Mesenchymal stem cell (in vitro differentiated cells and primary cell): ENCODE data around the gene C1orf35.

ENCODE experiments used
- DNase-seq: peaks from one replicate; pipeline ENCODE4 v3.0.0-alpha.2; 2013
- H2AFZ ChIP-seq: one replicate; pipeline ENCODE4 v1.6.1; 2013; ENCODE audit warnings: low read depth, mild to moderate bottlenecking, control low read depth, inconsistent platforms, low read length, moderate library complexity
- H2AK5ac ChIP-seq: 2 replicates; pipeline ENCODE4 v1.6.1; 2013; ENCODE audit warnings: low read length, moderate library complexity, mild to moderate bottlenecking, inconsistent platforms; ENCODE audit not compliant: severe bottlenecking
- H2BK120ac ChIP-seq: one replicate; pipeline ENCODE4 v1.6.1; 2013; ENCODE audit warnings: low read depth, mild to moderate bottlenecking, inconsistent platforms, low read length, moderate library complexity
- H2BK12ac ChIP-seq, 2 experiments: one replicate each; pipeline ENCODE4 v1.6.1; 2013; ENCODE audit warnings: inconsistent platforms in 2 of 2, low read length in 2 of 2, mild to moderate bottlenecking in 2 of 2, moderate library complexity in 2 of 2, control low read depth in 1 of 2
- H2BK15ac ChIP-seq: one replicate; pipeline ENCODE4 v1.6.1; 2013; ENCODE audit warnings: mild to moderate bottlenecking, low read depth, inconsistent platforms; ENCODE audit not compliant: poor library complexity, severe bottlenecking
- H2BK5ac ChIP-seq: 2 replicates; pipeline ENCODE4 v1.6.1; 2013; ENCODE audit warnings: low read depth, mild to moderate bottlenecking, low read length, control low read depth, inconsistent platforms; ENCODE audit not compliant: poor library complexity, severe bottlenecking
- H3K14ac ChIP-seq, 2 experiments: one replicate each; pipeline ENCODE4 v1.6.1; 2013; ENCODE audit warnings: inconsistent platforms in 2 of 2, low read length in 2 of 2, control low read depth in 1 of 2, mild to moderate bottlenecking in 1 of 2, moderate library complexity in 1 of 2
- H3K18ac ChIP-seq, 2 experiments: one replicate each; pipeline ENCODE4 v1.6.1; 2013; ENCODE audit warnings: inconsistent platforms in 2 of 2, low read length in 2 of 2, control low read depth in 1 of 2, low read depth in 1 of 2, mild to moderate bottlenecking in 1 of 2
- H3K23ac ChIP-seq, 2 experiments: one replicate each; pipeline ENCODE4 v1.6.1; 2013; ENCODE audit warnings: inconsistent platforms in 2 of 2, low read length in 2 of 2, mild to moderate bottlenecking in 2 of 2, moderate library complexity in 2 of 2, control low read depth in 1 of 2
- H3K27ac ChIP-seq: 2 replicates; pipeline ENCODE4 v1.5.1; 2013; ENCODE audit warnings: mild to moderate bottlenecking, moderate library complexity, low read length, control low read depth, inconsistent platforms; ENCODE audit not compliant: poor library complexity, severe bottlenecking
- H3K27me3 ChIP-seq, 2 experiments: 2 replicates each; pipeline versions ENCODE4 v1.6.1 to v1.7.0; 2013; ENCODE audit warnings: low read length in 2 of 2, mild to moderate bottlenecking in 2 of 2, moderate library complexity in 2 of 2, control low read depth in 1 of 2, inconsistent platforms in 1 of 2; ENCODE audit not compliant: control insufficient read depth in 1 of 2, insufficient read depth in 1 of 2
- H3K36me3 ChIP-seq, 2 experiments: 2 replicates each; pipeline versions ENCODE4 v1.6.1 to v1.7.0; 2013; ENCODE audit warnings: low read length in 2 of 2, control low read depth in 1 of 2, inconsistent platforms in 1 of 2, low read depth in 1 of 2, mild to moderate bottlenecking in 1 of 2; ENCODE audit not compliant: insufficient read depth in 2 of 2, control insufficient read depth in 1 of 2
- H3K4ac ChIP-seq, 2 experiments: one replicate each; pipeline ENCODE4 v1.6.1; 2013; ENCODE audit warnings: inconsistent platforms in 2 of 2, low read length in 2 of 2, mild to moderate bottlenecking in 2 of 2, moderate library complexity in 2 of 2, control low read depth in 1 of 2, low read depth in 1 of 2
- H3K4me1 ChIP-seq: 2 replicates; pipeline ENCODE4 v1.6.1; 2013; ENCODE audit warnings: low read depth, low read length, control low read depth; ENCODE audit not compliant: control insufficient read depth, insufficient read depth
- H3K4me2 ChIP-seq: 2 replicates; pipeline ENCODE4 v1.6.1; 2013; ENCODE audit warnings: low read length, mild to moderate bottlenecking, inconsistent platforms; ENCODE audit not compliant: poor library complexity, severe bottlenecking
- H3K4me3 ChIP-seq, 2 experiments: 2 replicates each; pipeline versions ENCODE4 v1.5.1 to v1.7.0; 2013; ENCODE audit warnings: low read length in 2 of 2, mild to moderate bottlenecking in 2 of 2, control low read depth in 1 of 2, low read depth in 1 of 2; ENCODE audit not compliant: insufficient read depth in 1 of 2
- H3K79me1 ChIP-seq: replicated peaks from 2 replicates; pipeline ENCODE4 v1.6.1; 2013; ENCODE audit warnings: mild to moderate bottlenecking, control low read depth, low read length, inconsistent platforms; ENCODE audit not compliant: poor library complexity, severe bottlenecking
- H3K9ac ChIP-seq: 2 replicates; pipeline ENCODE4 v1.7.0; 2013; ENCODE audit warnings: mild to moderate bottlenecking, low read length, moderate library complexity
- H3K9me3 ChIP-seq: 2 replicates; pipeline ENCODE4 v1.7.0; 2013; ENCODE audit warnings: mild to moderate bottlenecking, low read length; ENCODE audit not compliant: control insufficient read depth
- H4K8ac ChIP-seq: one replicate; pipeline ENCODE4 v1.6.1; 2013; ENCODE audit warnings: inconsistent platforms, mild to moderate bottlenecking, low read length, moderate library complexity
- H4K91ac ChIP-seq: one replicate; pipeline ENCODE4 v1.6.1; 2013; ENCODE audit warnings: mild to moderate bottlenecking, low read length, inconsistent platforms
- WGBS: methylation state at CpG from one replicate; pipeline ENCODE4 v1.1.7; 2013; ENCODE audit warnings: mixed read lengths; 5-methylcytosine and 5-hydroxymethylcytosine counted together

The C1orf35 gene

DNA sequence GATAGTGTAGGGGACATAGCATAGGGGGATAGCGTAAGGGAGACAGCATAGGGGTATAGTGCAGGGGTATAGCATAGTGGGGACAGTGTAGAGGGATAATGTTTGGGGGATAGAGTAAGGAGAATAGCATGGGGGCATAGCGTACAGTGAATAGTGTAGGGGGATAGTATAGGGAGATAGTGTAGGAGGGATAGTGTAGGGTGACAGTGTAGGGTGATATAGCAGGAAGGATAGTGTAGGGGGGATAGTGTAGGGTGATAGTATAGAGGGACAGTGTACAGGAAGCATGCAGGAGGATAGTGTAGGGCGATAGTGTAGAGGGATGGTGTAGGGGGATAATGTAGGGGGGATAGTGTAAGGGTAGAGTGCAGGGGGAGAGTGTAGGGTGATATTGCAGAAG is 32.3 kb downstream of the C1orf35 start:
- H3K36me3 ChIP-seq: no peaks in the 10 kb centered on the region
- no peak overlapping the region for H3K18ac ChIP-seq
- no peak overlapping the region for H4K91ac ChIP-seq
- DNase-seq: no peak
- no peak overlapping the region for H3K27ac ChIP-seq
- H3K23ac ChIP-seq: no peak overlapping the region
- no peak overlapping the region for H3K4me3 ChIP-seq
- no peak overlapping the region for H3K4ac ChIP-seq
- H3K9ac ChIP-seq: no peak overlapping the region
- H2BK15ac ChIP-seq: no peak overlapping the region
- H2BK12ac ChIP-seq: no peak overlapping the region
- H2AFZ ChIP-seq: no peak overlapping the region
- peaks cover 2% of the 10 kb centered on the region for H3K4me1 ChIP-seq
- H3K79me1 ChIP-seq: no peaks in the 10 kb centered on the region
- peaks cover 66 to 76% of the 10 kb centered on the region in 2 experiments for H3K27me3 ChIP-seq
- H2BK120ac ChIP-seq: no peak overlapping the region
- H3K9me3 ChIP-seq: no peaks in the 10 kb centered on the region
- no peak overlapping the region for H3K14ac ChIP-seq
- H2BK5ac ChIP-seq: no peak overlapping the region
- H4K8ac ChIP-seq: no peak overlapping the region
- H3K4me2 ChIP-seq: no peak overlapping the region
- 74% methylated on average over 3 of the region's 3 CpGs for WGBS
- no peak overlapping the region for H2AK5ac ChIP-seq

DNA sequence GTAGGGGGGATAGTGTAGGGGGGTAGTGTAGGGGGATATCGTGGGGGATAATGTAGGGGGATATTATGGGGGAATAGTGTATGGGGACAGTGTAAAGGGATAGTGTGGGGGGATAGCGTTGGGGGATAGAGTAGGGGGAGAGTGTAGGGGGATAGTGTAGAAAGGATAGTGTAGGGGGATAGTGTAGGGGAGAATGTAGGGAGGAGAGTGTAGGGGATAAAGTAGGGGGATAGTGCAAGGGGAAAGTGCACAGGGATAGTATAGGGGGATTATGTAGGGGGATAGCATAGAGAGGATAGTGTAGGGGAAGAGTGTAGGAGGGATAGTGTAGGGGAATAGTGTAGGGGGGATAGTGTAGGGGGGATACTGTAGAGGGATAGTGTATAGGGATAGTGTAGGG is 33.0 kb downstream of the C1orf35 start:
- Histone ChIP-seq H3K18ac (no peak overlapping the region), H2BK5ac (no peak overlapping the region), H3K4ac (no peak overlapping the region), H2BK12ac (no peak overlapping the region), H2AFZ (no peak overlapping the region), H3K4me3 (no peak overlapping the region), H3K23ac (no peak overlapping the region), H2BK120ac (no peak overlapping the region), H3K79me1 (no peaks in the 10 kb centered on the region), H3K27ac (no peak overlapping the region), H4K91ac (no peak overlapping the region), H3K27me3 (peaks cover 69 to 73% of the 10 kb centered on the region in 2 experiments), H2BK15ac (no peak overlapping the region), H4K8ac (no peak overlapping the region), H3K14ac (no peak overlapping the region), H3K4me1 (peaks cover 2% of the 10 kb centered on the region), H2AK5ac (no peak overlapping the region), H3K9me3 (no peaks in the 10 kb centered on the region), H3K9ac (no peak overlapping the region), H3K4me2 (no peak overlapping the region), H3K36me3 (no peaks in the 10 kb centered on the region)
- DNase-seq: no peak
- 85% methylated on average over 2 of the region's 2 CpGs for WGBS

DNA sequence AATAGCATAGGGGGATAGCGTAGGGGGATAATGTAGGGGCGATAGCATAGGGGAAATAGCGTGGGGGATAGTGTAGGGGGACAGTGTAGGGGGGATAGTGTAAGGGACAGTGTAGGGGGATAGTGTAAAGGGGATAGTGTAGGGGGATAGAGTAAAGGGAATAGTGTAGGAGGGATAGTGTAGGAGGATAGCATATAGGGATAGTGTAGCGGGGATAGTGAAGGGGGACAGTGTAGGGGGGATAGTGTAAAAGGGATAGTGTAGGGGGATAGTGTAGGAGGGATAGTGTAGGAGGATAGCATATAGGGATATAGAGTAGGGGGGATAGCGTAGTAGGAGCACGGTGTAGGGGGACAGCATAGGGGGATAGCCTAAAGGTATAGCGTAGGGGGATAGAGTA is 34.8 kb downstream of the C1orf35 start:
- H2BK15ac ChIP-seq: no peak overlapping the region
- H3K4ac ChIP-seq: no peak overlapping the region
- no peaks in the 10 kb centered on the region for H3K79me1 ChIP-seq
- no peaks in the 10 kb centered on the region for H3K9me3 ChIP-seq
- no peak overlapping the region for H2BK5ac ChIP-seq
- H3K4me2 ChIP-seq: no peak overlapping the region
- no peak overlapping the region for H4K8ac ChIP-seq
- H3K23ac ChIP-seq: no peak overlapping the region
- DNase-seq: no peak
- no peaks in the 10 kb centered on the region for H3K36me3 ChIP-seq
- no peak overlapping the region for H3K14ac ChIP-seq
- H3K27ac ChIP-seq: no peak overlapping the region
- no peak overlapping the region for H3K18ac ChIP-seq
- H3K27me3 ChIP-seq: peaks cover 71 to 73% of the 10 kb centered on the region in 2 experiments
- no peak overlapping the region for H2AK5ac ChIP-seq
- H2AFZ ChIP-seq: no peak overlapping the region
- no peak overlapping the region for H3K4me3 ChIP-seq
- H3K9ac ChIP-seq: no peak overlapping the region
- WGBS: 76% methylated on average over 7 of the region's 7 CpGs
- H3K4me1 ChIP-seq: peaks cover 2% of the 10 kb centered on the region
- no peak overlapping the region for H2BK120ac ChIP-seq
- no peak overlapping the region for H2BK12ac ChIP-seq
- no peak overlapping the region for H4K91ac ChIP-seq

DNA sequence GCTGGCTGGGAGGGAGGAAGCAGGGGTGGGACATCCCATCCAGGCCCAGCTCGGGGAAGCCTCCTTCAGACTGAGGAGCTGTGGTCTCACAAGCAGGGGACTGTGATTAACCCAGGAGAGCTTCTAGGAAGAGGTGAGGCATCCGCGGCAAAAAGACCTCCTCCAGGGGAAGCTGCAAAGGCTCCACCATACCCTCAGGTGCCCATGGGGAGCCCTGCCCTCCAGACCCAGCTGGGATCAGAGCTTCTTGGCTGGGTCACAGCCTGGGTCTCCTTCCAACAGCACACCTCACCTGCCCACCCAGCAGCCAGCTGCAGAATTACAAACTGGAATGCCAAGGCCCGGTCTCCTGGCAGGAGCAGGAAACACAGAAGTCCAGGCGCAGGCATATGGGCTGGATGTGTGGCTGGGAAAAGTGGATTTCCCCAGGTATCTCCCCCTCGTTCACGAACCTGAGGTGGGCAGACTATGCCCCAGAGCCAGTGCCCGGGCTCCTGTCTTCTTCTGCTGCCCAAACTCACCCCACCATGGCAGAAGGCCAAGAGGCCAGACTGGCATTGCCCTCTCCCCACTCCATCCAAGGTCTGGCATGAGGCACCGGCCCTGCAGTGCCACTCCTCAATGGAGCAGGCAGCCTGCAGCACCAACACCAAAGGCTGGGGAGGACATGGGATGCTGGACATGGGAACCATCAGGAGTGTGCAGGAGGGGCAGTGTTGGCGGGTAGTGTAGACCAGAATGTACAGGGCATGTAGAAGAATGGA is 36.1 kb downstream of the C1orf35 start:
- Histone ChIP-seq H3K14ac (peak overlapping the region in 1 of 2 experiments; percentile 44), H2BK5ac (no peak overlapping the region)

More for the DNA sequence above, 36.1 kb downstream of the C1orf35 start:
- Histone ChIP-seq H3K27me3 (peaks cover 60 to 79% of the 10 kb centered on the region in 2 experiments), H3K4me1 (peaks cover 2% of the 10 kb centered on the region), H3K4me2 (no peak overlapping the region), H3K18ac (no peak overlapping the region), H4K91ac (peak overlapping the region; percentile 11), H3K9me3 (no peaks in the 10 kb centered on the region), H2AFZ (no peak overlapping the region), H3K27ac (no peak overlapping the region), H3K36me3 (no peaks in the 10 kb centered on the region), H4K8ac (no peak overlapping the region), H3K4ac (no peak overlapping the region), H2BK12ac (no peak overlapping the region), H3K79me1 (no peaks in the 10 kb centered on the region), H2AK5ac (no peak overlapping the region), H3K4me3 (no peak overlapping the region), H3K9ac (no peak overlapping the region), H2BK15ac (no peak overlapping the region), H2BK120ac (no peak overlapping the region), H3K23ac (no peak overlapping the region)
- DNase-seq: no peak
- 65% methylated on average over 10 of the region's 10 CpGs for WGBS
